ENCODE measurements around the gene CCND2.

DNA sequence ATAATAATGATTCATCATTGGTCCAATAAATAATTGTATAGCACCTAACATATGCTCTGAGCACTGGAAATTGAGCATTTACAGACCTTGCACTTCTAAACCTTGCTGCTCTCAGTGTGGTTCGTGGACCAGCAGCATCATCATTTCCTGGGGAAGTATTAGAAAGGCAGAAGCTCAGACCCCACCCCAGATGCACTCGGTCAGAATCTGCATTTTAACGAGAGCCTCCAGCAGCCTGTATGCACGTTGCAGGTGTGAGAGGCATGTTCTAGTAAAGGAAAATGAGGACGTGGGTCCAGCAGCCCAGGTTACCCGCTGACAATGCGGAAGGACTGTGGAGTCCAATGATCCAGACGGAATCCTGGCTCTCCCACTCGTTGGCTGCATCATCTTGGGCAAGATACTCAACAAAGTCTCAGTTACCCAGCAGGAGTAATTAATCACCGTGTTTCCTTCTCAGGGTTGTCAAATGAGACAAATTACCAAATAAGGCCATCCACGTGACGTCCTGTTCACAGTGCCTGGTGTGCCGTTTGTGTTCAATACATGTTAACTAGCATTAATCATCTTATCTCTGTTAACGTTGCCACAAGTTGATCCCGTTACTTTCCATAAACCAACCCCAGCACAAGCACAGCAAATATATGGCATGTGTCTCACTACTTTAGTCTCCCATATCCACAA is 49.2 kb upstream of the CCND2 start:
- TF ChIP-seq POLR2AphosphoS5 (IDR thresholded peaks at IDR 0.05; ENCODE audit: insufficient read depth in 1 of 2, low read depth in 1 of 2) (no peak), CTCF (IDR thresholded peaks at IDR 0.05) (no peak)
